PFSK-1 (cell line): ENCODE results near the gene BPIFB4.

ENCODE experiments used
- FOXP2 ChIP-seq: optimal IDR thresholded peaks from 2 replicates; pipeline ENCODE3; 2011; ENCODE audit warnings: borderline replicate concordance, control low read depth, inconsistent platforms; ENCODE audit not compliant: insufficient read depth; ENCODE audit errors: extremely low read length, extremely low read depth
- POLR2AphosphoS5 ChIP-seq: IDR thresholded peaks from 2 replicates; pipeline ENCODE4 v1.6.1; 2012; ENCODE audit warnings: low read depth, mild to moderate bottlenecking, control low read depth, low read length, moderate library complexity
- REST ChIP-seq, 2 experiments: IDR thresholded peaks; 2 replicates each; pipeline versions ENCODE4 v1.6.1 to v1.8.0; 2011 to 2012; ENCODE audit warnings: low read depth in 2 of 2, low read length in 2 of 2, control low read depth in 1 of 2, inconsistent platforms in 1 of 2, mild to moderate bottlenecking in 1 of 2, moderate library complexity in 1 of 2; ENCODE audit not compliant: insufficient read depth in 1 of 2
- SIN3A ChIP-seq: IDR thresholded peaks from 2 replicates; pipeline ENCODE4 v1.6.1; 2012; ENCODE audit warnings: mild to moderate bottlenecking, low read length, moderate library complexity, borderline replicate concordance; ENCODE audit not compliant: insufficient read depth
- TAF1 ChIP-seq: IDR thresholded peaks from 2 replicates; pipeline ENCODE4 v1.6.1; 2012; ENCODE audit warnings: low read length, control low read depth, borderline replicate concordance; ENCODE audit not compliant: insufficient read depth

Gene BPIFB4

GRCh38 chr20:33033381-33033780 is 46.1 kb upstream of the BPIFB4 start:
- TF ChIP-seq POLR2AphosphoS5: no peak
- TF ChIP-seq REST (IDR thresholded peaks at IDR 0.05; ENCODE audit: insufficient read depth in 1 of 2, low read depth in 2 of 2, low read length in 2 of 2): no peak
- TF ChIP-seq TAF1: no peak
- TF ChIP-seq FOXP2: no peak
- TF ChIP-seq SIN3A: no peak

GRCh38 chr20:33034115-33034514 is 45.3 kb upstream of the BPIFB4 start:
- no peak for TF ChIP-seq POLR2AphosphoS5
- no peak for TF ChIP-seq FOXP2
- no peak for TF ChIP-seq TAF1
- TF ChIP-seq REST (IDR thresholded peaks at IDR 0.05; ENCODE audit: insufficient read depth in 1 of 2, low read depth in 2 of 2, low read length in 2 of 2): no peak
- TF ChIP-seq SIN3A: no peak

- TF ChIP-seq FOXP2 (no peak), TAF1 (no peak), REST (IDR thresholded peaks at IDR 0.05; ENCODE audit: insufficient read depth in 1 of 2, low read depth in 2 of 2, low read length in 2 of 2) (no peak), POLR2AphosphoS5 (no peak), SIN3A (no peak)
Observed at GRCh38 chr20:33034901-33035492, 44.4 kb upstream of the BPIFB4 start.

GRCh38 chr20:33037456-33037855 is 42.0 kb upstream of the BPIFB4 start:
- TF ChIP-seq TAF1 (no peak), FOXP2 (no peak), SIN3A (no peak), POLR2AphosphoS5 (no peak)

GRCh38 chr20:33038243-33038642 is 41.2 kb upstream of the BPIFB4 start:
- TF ChIP-seq SIN3A: no peak
- TF ChIP-seq TAF1: no peak
- TF ChIP-seq REST (IDR thresholded peaks at IDR 0.05; ENCODE audit: insufficient read depth in 1 of 2, low read depth in 2 of 2, low read length in 2 of 2): no peak
- no peak for TF ChIP-seq FOXP2
- TF ChIP-seq POLR2AphosphoS5: no peak
